ENCODE measurements around the gene PCARE.

DNA sequence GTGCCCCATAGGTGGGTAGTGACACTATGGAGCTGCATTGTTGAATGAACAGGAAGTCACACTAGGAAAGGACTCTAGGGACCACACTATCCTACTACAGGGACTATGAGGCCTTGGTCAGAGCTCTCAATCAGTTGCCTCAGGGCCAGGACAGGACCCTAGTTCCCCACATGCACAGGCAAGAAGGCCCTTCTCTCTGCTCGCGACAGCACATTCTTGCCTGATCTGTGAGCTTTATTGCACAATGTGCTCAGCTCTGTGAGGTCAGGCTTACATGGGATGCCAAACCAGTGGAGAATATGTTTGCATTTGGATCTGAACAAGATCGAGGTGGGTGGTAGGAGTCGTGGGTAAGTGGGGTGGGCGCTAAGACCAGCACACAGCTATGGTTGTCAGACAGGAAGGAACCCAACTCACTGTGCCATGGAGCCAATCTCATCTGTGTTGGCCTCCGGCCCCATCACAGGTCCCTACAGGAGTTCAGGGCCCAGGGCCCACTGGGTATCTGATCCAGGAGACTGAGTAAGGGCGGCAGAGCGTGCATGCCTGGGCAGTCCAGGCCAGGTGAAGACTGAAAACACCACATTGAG lies 8.0 kb downstream of the PCARE start:
- TF ChIP-seq, protein P1, sequence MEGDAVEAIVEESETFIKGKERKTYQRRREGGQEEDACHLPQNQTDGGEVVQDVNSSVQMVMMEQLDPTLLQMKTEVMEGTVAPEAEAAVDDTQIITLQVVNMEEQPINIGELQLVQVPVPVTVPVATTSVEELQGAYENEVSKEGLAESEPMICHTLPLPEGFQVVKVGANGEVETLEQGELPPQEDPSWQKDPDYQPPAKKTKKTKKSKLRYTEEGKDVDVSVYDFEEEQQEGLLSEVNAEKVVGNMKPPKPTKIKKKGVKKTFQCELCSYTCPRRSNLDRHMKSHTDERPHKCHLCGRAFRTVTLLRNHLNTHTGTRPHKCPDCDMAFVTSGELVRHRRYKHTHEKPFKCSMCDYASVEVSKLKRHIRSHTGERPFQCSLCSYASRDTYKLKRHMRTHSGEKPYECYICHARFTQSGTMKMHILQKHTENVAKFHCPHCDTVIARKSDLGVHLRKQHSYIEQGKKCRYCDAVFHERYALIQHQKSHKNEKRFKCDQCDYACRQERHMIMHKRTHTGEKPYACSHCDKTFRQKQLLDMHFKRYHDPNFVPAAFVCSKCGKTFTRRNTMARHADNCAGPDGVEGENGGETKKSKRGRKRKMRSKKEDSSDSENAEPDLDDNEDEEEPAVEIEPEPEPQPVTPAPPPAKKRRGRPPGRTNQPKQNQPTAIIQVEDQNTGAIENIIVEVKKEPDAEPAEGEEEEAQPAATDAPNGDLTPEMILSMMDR (IDR thresholded peaks at IDR 0.05), result no peak
- TF ChIP-seq POLR2A (IDR thresholded peaks at IDR 0.05), result no peak
